IPS-20b (cell line): ENCODE data around the gene CTRB2.

Source experiments
- H3K27ac ChIP-seq: one replicate; pipeline ENCODE4 v1.5.1; 2013; ENCODE audit warnings: low read length
- H3K27me3 ChIP-seq: 2 replicates; pipeline ENCODE4 v1.6.1; 2013; ENCODE audit warnings: mild to moderate bottlenecking, low read length, inconsistent platforms; ENCODE audit not compliant: insufficient read depth
- H3K36me3 ChIP-seq: 2 replicates; pipeline ENCODE4 v1.6.1; 2013; ENCODE audit warnings: low read depth, mild to moderate bottlenecking, inconsistent platforms, low read length, moderate library complexity; ENCODE audit not compliant: insufficient read depth
- H3K4me1 ChIP-seq: 2 replicates; pipeline ENCODE4 v1.6.1; 2013; ENCODE audit warnings: mild to moderate bottlenecking, control low read depth, inconsistent platforms, low read length, moderate library complexity; ENCODE audit not compliant: insufficient read depth
- H3K4me3 ChIP-seq: 2 replicates; pipeline ENCODE4 v1.5.1; 2013; ENCODE audit warnings: mild to moderate bottlenecking, low read length, inconsistent platforms
- H3K9ac ChIP-seq: 2 replicates; pipeline ENCODE4 v1.6.1; 2013; ENCODE audit warnings: low read depth, mild to moderate bottlenecking, inconsistent platforms, low read length, moderate library complexity
- H3K9me3 ChIP-seq: 2 replicates; pipeline ENCODE4 v1.6.1; 2013; ENCODE audit warnings: mild to moderate bottlenecking, low read depth, low read length, inconsistent platforms; ENCODE audit not compliant: insufficient read depth

The CTRB2 gene

GRCh38 chr16:75172578-75172977 lies 34.4 kb downstream of the CTRB2 start:
- Histone ChIP-seq H3K4me1 (no peaks in the 10 kb centered on the region), H3K27ac (no peak overlapping the region), H3K9ac (no peak overlapping the region), H3K27me3 (no peaks in the 10 kb centered on the region), H3K36me3 (peaks cover 51% of the 10 kb centered on the region), H3K4me3 (no peak overlapping the region), H3K9me3 (peaks cover 92% of the 10 kb centered on the region)

GRCh38 chr16:75169899-75170405 lies 37.0 kb downstream of the CTRB2 start:
- H3K36me3 ChIP-seq = peaks cover 70% of the 10 kb centered on the region
- H3K27me3 ChIP-seq = no peaks in the 10 kb centered on the region
- peaks cover 93% of the 10 kb centered on the region for H3K9me3 ChIP-seq
- no peaks in the 10 kb centered on the region for H3K4me1 ChIP-seq
- H3K27ac ChIP-seq = no peak overlapping the region
- no peak overlapping the region for H3K4me3 ChIP-seq
- no peak overlapping the region for H3K9ac ChIP-seq

- no peaks in the 10 kb centered on the region for H3K4me1 ChIP-seq
- no peak overlapping the region for H3K4me3 ChIP-seq
- no peak overlapping the region for H3K9ac ChIP-seq
- H3K27ac ChIP-seq = no peak overlapping the region
- H3K27me3 ChIP-seq = no peaks in the 10 kb centered on the region
- peaks cover 41% of the 10 kb centered on the region for H3K36me3 ChIP-seq
- H3K9me3 ChIP-seq = peaks cover 9% of the 10 kb centered on the region; the same call in 1 of the 2 replicates
Observed at GRCh38 chr16:75160386-75160785, 46.6 kb downstream of the CTRB2 start.
